RWPE1 (cell line): ENCODE measurements around the gene SAC3D1.

ENCODE experiments used
- CTCF ChIA-PET: fragments of 350-600 bp; sonication (Branson Sonifier 250); formaldehyde crosslinking; extraction: SDS; loops from one replicate; lab custom pipeline; 2021; lab: Yijun Ruan, JAX
- POLR2A ChIA-PET: fragments of 400-600 bp; formaldehyde crosslinking; extraction: SDS; loops from one replicate; lab custom pipeline; 2020; ENCODE audit warnings: antibody characterized with exemption; ENCODE audit not compliant: low non-redundant PET; lab: Yijun Ruan, JAX
- DNase-seq: peaks from one replicate; pipeline ENCODE4 v3.0.0; 2012; ENCODE audit warnings: low spot score
- H3K27ac ChIP-seq: fragments of 450-650 bp; 2 replicates; pipeline ENCODE4 v1.5.1; 2017
- CTCF ChIP-seq: fragments of 450-650 bp; conservative IDR thresholded peaks from 2 replicates; pipeline ENCODE4 v1.5.1; 2017; ENCODE audit warnings: low read depth, mild to moderate bottlenecking

The SAC3D1 gene

GRCh38 chr11:65059959-65060824, 19.2 kb downstream of the SAC3D1 start:
- ChIA-PET POLR2A (no interaction called here), CTCF (no interaction called here)
- DNase-seq = no peak
- no peak overlapping the region for H3K27ac ChIP-seq
- no peak for TF ChIP-seq CTCF

GRCh38 chr11:65060913-65061408, 20.0 kb downstream of the SAC3D1 start:
- DNase-seq = no peak
- H3K27ac ChIP-seq = no peak overlapping the region
- no peak; the same call in 1 of the 2 replicates for TF ChIP-seq CTCF
- CTCF ChIA-PET = no interaction called here
- POLR2A ChIA-PET = no interaction called here

GRCh38 chr11:65063532-65063931, 22.5 kb downstream of the SAC3D1 start:
- H3K27ac ChIP-seq = no peak overlapping the region
- no peak for DNase-seq
- ChIA-PET POLR2A (no interaction called here), CTCF (interaction anchor here (0.6 kb wide), 1 partner anchor 15 kb away, joined by 4 read pairs; no protein-coding TSS in a partner anchor)
- TF ChIP-seq CTCF = no peak

- ChIA-PET CTCF (no interaction called here), POLR2A (no interaction called here)
- no peak for TF ChIP-seq CTCF
- H3K27ac ChIP-seq = no peak overlapping the region
- DNase-seq = no peak
Observed at GRCh38 chr11:65064847-65065240, 23.8 kb downstream of the SAC3D1 start.

GRCh38 chr11:65065851-65066250, 24.8 kb downstream of the SAC3D1 start:
- TF ChIP-seq CTCF = no peak
- ChIA-PET POLR2A (no interaction called here), CTCF (no interaction called here)
- DNase-seq = no peak
- no peak overlapping the region for H3K27ac ChIP-seq

GRCh38 chr11:65066315-65066714, 25.3 kb downstream of the SAC3D1 start:
- ChIA-PET CTCF (no interaction called here), POLR2A (no interaction called here)
- TF ChIP-seq CTCF = no peak
- DNase-seq = no peak
- H3K27ac ChIP-seq = no peak overlapping the region
